ENCODE results near the gene KIF1B. TPM values are rescaled to one million over a fixed set of nuclear protein-coding genes. Genes with fewer than 3 reads are reported as not detected.

Gene KIF1B
- total and polyA plus RNA-seq, 9 of the 15 experiments (the other 6 are each of a cell fraction or from before 2014, with no cell fraction given), result 2.8 to 19.8 (median 11.9) TPM

GRCh38 chr1:10430216-10431069 lies 220.1 kb downstream of the KIF1B start, which contains the start of gene CENPS (continued):
- no peak for TF ChIP-seq JUNB (CRISPR knock-in tag; conservative IDR thresholded peaks at IDR 0.05)
- TF ChIP-seq UBTF (IDR thresholded peaks at IDR 0.05; ENCODE audit: borderline replicate concordance in 1 of 2, low read depth in 2 of 2, low read length in 2 of 2), result peak in 1 of 2 experiments; percentile 48; a peak in 2 of 4 replicates
- peak; percentile 94 for TF ChIP-seq ZNF76 (CRISPR knock-in tag; IDR thresholded peaks at IDR 0.05; ENCODE audit: borderline replicate concordance)
- TF ChIP-seq FUS (optimal IDR thresholded peaks at IDR 0.05; ENCODE audit: low read depth, low read length), result peak; percentile 44
- TF ChIP-seq SIRT6 (IDR thresholded peaks at IDR 0.05; ENCODE audit: low read depth, low read length), result no peak
- 0 out of 2 replicates have a peak, but pooled peaks have one; percentile 65 for TF ChIP-seq ELK3 (CRISPR knock-in tag; IDR thresholded peaks at IDR 0.05)
- peak; percentile 77 for TF ChIP-seq PHF20 (IDR thresholded peaks at IDR 0.05; ENCODE audit: partially characterized antibody)
- peak; percentile 58; the same call in 1 of the 2 replicates for TF ChIP-seq NBN (IDR thresholded peaks at IDR 0.05; ENCODE audit: low read depth)
- peak; percentile 91 for TF ChIP-seq GATAD2B (IDR thresholded peaks at IDR 0.05; ENCODE audit: borderline replicate concordance)
- TF ChIP-seq ILK (tag; IDR thresholded peaks at IDR 0.05; ENCODE audit: borderline replicate concordance, low read depth), result no peak
- TF ChIP-seq TEAD4 (IDR thresholded peaks at IDR 0.05; ENCODE audit: low read length), result peak; percentile 53; the same call in 1 of the 2 replicates
- no peak for TF ChIP-seq TEAD4 (CRISPR knock-in tag; IDR thresholded peaks at IDR 0.05; ENCODE audit: borderline replicate concordance)
- no peak for TF ChIP-seq MAFG (tag; conservative IDR thresholded peaks at IDR 0.05)
- no peak for TF ChIP-seq ZSCAN32 (CRISPR knock-in tag; IDR thresholded peaks at IDR 0.05)
- no peak for TF ChIP-seq ATF3 (IDR thresholded peaks at IDR 0.05)
- 0 out of 2 replicates have a peak, but pooled peaks have one; percentile 62 for TF ChIP-seq ATF3 (CRISPR knock-in tag; conservative IDR thresholded peaks at IDR 0.05)
- no peak for TF ChIP-seq DACH1 (IDR thresholded peaks at IDR 0.05; ENCODE audit: partially characterized antibody)
- no peak for TF ChIP-seq DNMT1 (IDR thresholded peaks at IDR 0.05)
- no peak for TF ChIP-seq NCOA4 (IDR thresholded peaks at IDR 0.05; ENCODE audit: partially characterized antibody)
- no peak for TF ChIP-seq SRSF7 (optimal IDR thresholded peaks at IDR 0.05; ENCODE audit: low read depth, low read length)
- TF ChIP-seq ARID1B (IDR thresholded peaks at IDR 0.05), result no peak
- TF ChIP-seq CHCHD3 (CRISPR knock-in tag; IDR thresholded peaks at IDR 0.05), result peak; percentile 30; the same call in 1 of the 2 replicates
- TF ChIP-seq ZNF232 (CRISPR knock-in tag; IDR thresholded peaks at IDR 0.05), result no peak
- TF ChIP-seq NFYB (IDR thresholded peaks at IDR 0.05; ENCODE audit: extremely low read depth, insufficient read length), result no peak
- TF ChIP-seq MECOM (CRISPR knock-in tag; IDR thresholded peaks at IDR 0.05), result 0 out of 2 replicates have a peak, but pooled peaks have one; percentile 44
